ENCODE data around the gene FAM3B.

Gene FAM3B

GRCh38 chr21:41321211-41321907 lies 4.8 kb downstream of the FAM3B start:
- no peak for DNase-seq

DNA sequence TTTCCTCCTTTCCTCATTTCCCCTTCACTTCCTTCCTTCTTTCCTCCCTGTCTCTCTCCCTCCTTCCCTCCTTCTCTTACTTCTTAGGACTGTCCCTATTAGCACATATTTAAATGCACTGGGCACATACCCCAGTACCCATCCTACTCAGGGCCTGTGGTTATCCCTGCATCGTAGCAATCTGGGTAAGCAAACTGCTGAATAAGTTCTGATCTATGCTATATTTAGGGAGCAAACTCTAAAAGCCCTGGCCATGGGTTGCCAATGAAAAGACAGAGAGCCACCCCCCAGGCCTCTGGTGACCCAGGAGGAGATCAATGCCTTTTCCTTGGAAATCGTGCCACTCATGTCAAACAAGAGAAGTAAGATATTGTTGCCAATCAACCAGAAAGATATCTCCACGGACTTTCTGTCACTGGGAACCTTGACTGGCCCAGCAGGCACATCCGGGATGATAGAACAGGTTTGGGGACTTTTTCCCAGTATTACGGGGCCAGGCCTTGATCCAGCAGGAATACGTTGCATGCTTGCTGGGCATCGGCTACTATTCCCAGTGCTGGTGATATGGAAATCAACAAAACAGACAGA lies 5.4 kb downstream of the FAM3B start:
- DNase-seq, result no peak

- DNase-seq, result no peak
Measured at GRCh38 chr21:41322496-41323382, 6.1 kb downstream of the FAM3B start.

- no peak for DNase-seq
Measured at GRCh38 chr21:41325138-41325912, 8.7 kb downstream of the FAM3B start.

DNA sequence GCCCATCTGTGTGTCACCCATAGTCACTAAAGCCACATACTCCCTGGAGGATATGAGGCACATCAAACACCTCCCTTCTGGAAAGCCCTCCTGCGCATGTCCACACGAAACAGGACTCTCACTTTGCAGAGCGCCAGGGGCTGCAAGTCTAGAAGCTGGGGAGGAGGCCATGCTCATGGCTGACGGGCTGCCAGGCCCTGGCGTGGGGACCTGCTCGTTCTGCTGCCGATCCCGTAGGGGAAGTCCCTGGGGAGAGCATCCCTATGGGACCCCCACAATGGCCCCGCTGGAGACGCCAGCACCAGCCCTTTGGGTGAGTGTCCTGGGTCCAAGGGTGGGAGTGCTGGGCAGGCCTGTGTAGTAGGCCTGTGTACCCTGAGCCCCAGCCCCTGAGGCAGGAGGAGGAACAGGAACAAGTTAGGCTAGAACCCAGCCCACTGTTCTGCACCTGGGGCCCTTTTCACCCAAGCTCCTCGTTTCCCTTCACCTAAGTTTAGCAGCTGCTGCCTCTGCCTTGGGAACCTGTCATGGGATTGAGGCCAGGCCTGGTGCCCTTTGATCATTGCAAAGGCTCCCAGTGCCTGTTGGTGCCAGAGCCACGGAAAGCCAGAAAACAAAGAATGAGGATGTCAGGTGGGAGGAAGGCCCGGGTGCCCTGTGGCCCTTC lies 9.9 kb downstream of the FAM3B start:
- DNase-seq, result no peak

DNA sequence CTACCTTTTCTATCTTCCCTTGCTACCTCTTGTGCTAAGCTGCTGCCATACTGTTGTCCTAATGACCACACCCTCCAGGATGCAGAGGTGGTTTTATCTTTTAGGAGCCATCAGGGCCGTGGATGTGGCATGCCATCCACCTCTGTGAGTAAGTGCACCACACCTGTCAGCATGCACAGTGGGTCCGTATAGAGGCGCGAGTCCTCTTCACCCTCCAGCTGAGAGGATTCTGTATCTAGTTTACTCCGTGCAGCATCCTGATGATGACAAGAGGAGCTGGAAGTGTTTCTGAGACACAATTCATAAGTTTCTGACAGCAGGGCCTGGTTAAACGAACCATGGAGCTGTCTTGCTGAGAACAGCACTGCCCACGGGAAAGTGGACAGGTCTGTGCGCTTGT lies 11.2 kb downstream of the FAM3B start:
- no peak for DNase-seq

GRCh38 chr21:41328660-41329607 lies 12.3 kb downstream of the FAM3B start:
- DNase-seq, result no peak

GRCh38 chr21:41333752-41334151 lies 17.2 kb downstream of the FAM3B start:
- no peak for DNase-seq

DNA sequence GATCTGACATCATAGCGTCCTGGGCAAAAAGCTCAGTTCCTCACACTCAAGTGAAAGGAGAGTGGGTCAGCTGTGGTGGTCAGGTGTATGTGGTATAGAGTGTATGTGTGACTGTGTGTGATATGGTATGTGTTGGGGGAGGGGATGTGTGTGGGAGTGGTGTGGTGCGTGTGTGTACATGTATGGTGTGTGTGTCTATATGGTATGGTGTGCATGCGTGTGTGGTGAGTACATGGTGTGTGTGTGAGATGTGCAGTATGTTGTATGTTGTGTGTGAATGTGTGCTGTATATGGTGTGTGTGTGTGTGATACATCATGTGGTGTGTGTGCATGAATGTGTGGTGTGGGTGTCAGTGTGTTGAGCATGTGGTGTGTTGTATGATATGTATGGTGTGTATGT lies 20.9 kb downstream of the FAM3B start:
- no peak for DNase-seq

- DNase-seq, result no peak
Measured at GRCh38 chr21:41338455-41338854, 21.9 kb downstream of the FAM3B start.

GRCh38 chr21:41342035-41342434 lies 25.4 kb downstream of the FAM3B start:
- no peak for DNase-seq

DNA sequence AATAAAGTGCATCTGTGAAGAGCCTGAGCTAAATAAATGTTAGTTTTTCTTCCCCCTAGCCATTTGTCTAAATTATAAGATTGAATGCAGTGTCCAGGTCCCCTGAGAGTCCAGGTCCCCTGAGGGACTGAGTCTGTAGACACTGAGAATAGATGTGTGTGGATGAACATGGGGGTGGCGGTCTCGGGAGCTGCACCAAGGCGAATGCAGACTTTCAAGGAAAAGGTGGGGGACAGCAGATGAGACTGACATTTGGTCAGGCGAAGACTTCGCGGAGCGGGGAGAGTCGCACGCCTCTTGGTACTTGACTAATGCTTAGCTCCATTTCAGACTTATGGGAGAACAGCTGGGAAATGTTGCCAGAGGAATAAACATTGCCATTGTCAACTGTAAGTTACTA lies 27.5 kb downstream of the FAM3B start:
- no peak for DNase-seq

DNA sequence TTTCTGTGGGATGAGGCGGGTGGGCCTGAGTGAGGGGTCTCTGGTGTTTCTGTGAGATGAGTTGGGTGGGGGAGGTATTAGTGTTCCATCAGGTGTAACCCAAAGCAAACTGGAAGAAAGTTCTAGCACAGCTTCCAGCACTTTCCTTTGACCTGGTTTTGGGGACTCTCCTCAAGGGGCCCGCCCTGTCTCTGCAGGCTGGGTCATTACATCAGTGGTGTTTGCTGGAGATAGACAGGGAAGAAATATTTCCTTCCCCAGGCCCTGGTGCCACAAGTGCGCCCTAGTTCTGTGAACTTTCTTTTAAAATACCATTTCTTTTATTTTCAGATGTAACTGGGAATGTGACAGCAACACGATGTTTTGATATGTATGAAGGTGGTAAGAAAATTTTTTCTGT lies 28.8 kb downstream of the FAM3B start:
- no peak for DNase-seq

GRCh38 chr21:41345934-41346685 lies 29.5 kb downstream of the FAM3B start:
- DNase-seq, result no peak

DNA sequence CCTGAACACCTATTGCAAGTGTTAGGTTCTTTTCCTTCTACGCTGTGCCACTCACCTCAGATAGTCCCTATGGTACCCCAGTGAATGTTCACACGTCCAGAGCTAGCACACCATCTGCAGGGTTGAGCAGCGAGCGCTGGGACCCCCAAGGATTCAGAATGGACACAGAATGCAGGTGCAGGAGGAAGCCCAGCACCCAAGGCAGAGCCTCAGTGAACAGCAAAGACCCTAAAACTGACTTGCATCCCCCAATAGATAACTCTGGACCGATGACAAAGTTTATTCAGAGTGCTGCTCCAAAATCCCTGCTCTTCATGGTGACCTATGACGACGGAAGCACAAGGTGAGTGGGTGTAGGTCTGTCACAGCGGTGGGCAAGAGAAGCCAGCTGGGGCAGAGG lies 30.2 kb downstream of the FAM3B start:
- no peak for DNase-seq

DNA sequence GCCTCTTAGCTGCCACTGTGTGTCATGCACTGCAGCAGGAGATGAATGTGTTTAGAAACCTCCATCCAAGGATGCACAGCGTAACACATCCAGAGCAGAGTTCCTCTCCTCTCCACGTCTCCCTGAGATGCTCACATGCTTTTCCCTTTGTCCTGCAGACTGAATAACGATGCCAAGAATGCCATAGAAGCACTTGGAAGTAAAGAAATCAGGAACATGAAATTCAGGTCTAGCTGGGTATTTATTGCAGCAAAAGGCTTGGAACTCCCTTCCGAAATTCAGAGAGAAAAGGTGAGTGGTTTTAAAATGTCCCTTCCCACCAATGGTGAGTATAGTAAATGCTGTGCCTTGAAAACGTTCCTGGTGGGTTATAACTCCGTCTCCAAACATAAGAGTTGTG lies 31.8 kb downstream of the FAM3B start:
- no peak for DNase-seq

GRCh38 chr21:41349126-41349525 lies 32.5 kb downstream of the FAM3B start:
- no peak for DNase-seq

- no peak for DNase-seq
Measured at GRCh38 chr21:41349619-41350390, 33.2 kb downstream of the FAM3B start.

GRCh38 chr21:41350436-41351155 lies 34.0 kb downstream of the FAM3B start:
- no peak for DNase-seq

Data from DMS79 (cell line).